Liver (tissue), 9 donors: ENCODE results near the gene LDB2. TPM values are rescaled to one million over a fixed set of nuclear protein-coding genes. Genes with fewer than 3 reads are reported as not detected.

Source experiments
- DNase-seq: peaks from one replicate; pipeline ENCODE4 v3.0.0-alpha.2; 2017; ENCODE audit warnings: low spot score
- H3K27ac ChIP-seq, 2 donors: one replicate each; pipeline ENCODE4 v1.7.0; 2013; ENCODE audit warnings: inconsistent platforms in 2 of 2, low read length in 2 of 2, control low read depth in 1 of 2, low read depth in 1 of 2, mild to moderate bottlenecking in 1 of 2
- H3K27me3 ChIP-seq, 4 donors: one replicate each; pipeline versions ENCODE4 v1.6.1 to v1.7.0; 2013; ENCODE audit warnings: low read length in 3 of 4, inconsistent platforms in 1 of 4, mild to moderate bottlenecking in 1 of 4, moderate library complexity in 1 of 4; ENCODE audit not compliant: control insufficient read depth in 4 of 4, insufficient read depth in 4 of 4
- H3K36me3 ChIP-seq, 4 donors: one replicate each; pipeline versions ENCODE4 v1.6.1 to v1.7.0; 2013; ENCODE audit warnings: low read length in 3 of 4, mild to moderate bottlenecking in 3 of 4, low read depth in 1 of 4, moderate library complexity in 1 of 4; ENCODE audit not compliant: control insufficient read depth in 4 of 4, insufficient read depth in 3 of 4
- H3K4me1 ChIP-seq, 4 donors: one replicate each; pipeline versions ENCODE4 v1.6.1 to v1.7.0; 2013; ENCODE audit warnings: low read length in 3 of 4, mild to moderate bottlenecking in 3 of 4, moderate library complexity in 1 of 4; ENCODE audit not compliant: control insufficient read depth in 4 of 4, insufficient read depth in 4 of 4
- H3K4me3 ChIP-seq, 3 donors: one replicate each; pipeline versions ENCODE4 v1.6.1 to v1.7.0; 2013; ENCODE audit warnings: low read length in 3 of 3, control low read depth in 1 of 3, low read depth in 1 of 3, mild to moderate bottlenecking in 1 of 3
- H3K9ac ChIP-seq, 2 donors: one replicate each; pipeline ENCODE4 v1.7.0; 2013; ENCODE audit warnings: low read length in 2 of 2, mild to moderate bottlenecking in 2 of 2, moderate library complexity in 2 of 2, control low read depth in 1 of 2, low read depth in 1 of 2
- H3K9me3 ChIP-seq, 4 donors: one replicate each; pipeline versions ENCODE4 v1.6.1 to v1.7.0; 2013; ENCODE audit warnings: low read length in 3 of 4; ENCODE audit not compliant: control insufficient read depth in 4 of 4
- CTCF ChIP-seq: fragments of 150-350 bp; IDR thresholded peaks from 2 replicates; pipeline ENCODE4 v1.5.1; 2017; ENCODE audit warnings: improper control_type of control experiment, low read depth, low read length; ENCODE audit not compliant: missing input control
- EGR1 ChIP-seq, 2 donors: IDR thresholded peaks; 2 replicates each; pipeline ENCODE4 v1.6.1; 2016 to 2018; ENCODE audit warnings: antibody characterized with exemption in 2 of 2, low read depth in 2 of 2
- FOXA1 ChIP-seq: IDR thresholded peaks from 2 replicates; pipeline ENCODE4 v1.6.1; 2016; ENCODE audit warnings: antibody characterized with exemption
- FOXA2 ChIP-seq: IDR thresholded peaks from 2 replicates; pipeline ENCODE4 v1.6.1; 2016; ENCODE audit warnings: antibody characterized with exemption
- GABPA ChIP-seq, 2 donors: IDR thresholded peaks in 1 of 2; conservative IDR thresholded peaks in 1 of 2; 2 replicates each; pipeline ENCODE4 v1.6.1; 2016; ENCODE audit warnings: antibody characterized with exemption in 2 of 2, mild to moderate bottlenecking in 1 of 2, moderate library complexity in 1 of 2
- HNF4A ChIP-seq, 2 donors: conservative IDR thresholded peaks; 2 replicates each; pipeline ENCODE4 v1.6.1; 2016; ENCODE audit warnings: antibody characterized with exemption in 2 of 2, mild to moderate bottlenecking in 2 of 2
- HNF4G ChIP-seq: IDR thresholded peaks from 2 replicates; pipeline ENCODE4 v1.6.1; 2016; ENCODE audit warnings: antibody characterized with exemption
- JUND ChIP-seq, 2 donors: IDR thresholded peaks; 2 replicates each; pipeline ENCODE4 v1.6.1; 2016; ENCODE audit warnings: antibody characterized with exemption in 2 of 2
- MAX ChIP-seq: IDR thresholded peaks from 2 replicates; pipeline ENCODE4 v1.6.1; 2016; ENCODE audit warnings: antibody characterized with exemption
- NR2F2 ChIP-seq: IDR thresholded peaks from 2 replicates; pipeline ENCODE4 v1.6.1; 2016; ENCODE audit warnings: antibody characterized with exemption
- RAD21 ChIP-seq, 2 donors: IDR thresholded peaks; 2 replicates each; pipeline ENCODE4 v1.6.1; 2016; ENCODE audit warnings: antibody characterized with exemption in 2 of 2, mild to moderate bottlenecking in 2 of 2
- RXRA ChIP-seq, 2 donors: IDR thresholded peaks; 2 replicates each; pipeline ENCODE4 v1.6.1; 2017 to 2018; ENCODE audit warnings: antibody characterized with exemption in 2 of 2, mild to moderate bottlenecking in 1 of 2
- SP1 ChIP-seq: IDR thresholded peaks from 2 replicates; pipeline ENCODE4 v1.6.1; 2018; ENCODE audit warnings: antibody characterized with exemption, mild to moderate bottlenecking
- TAF1 ChIP-seq: conservative IDR thresholded peaks from 2 replicates; pipeline ENCODE4 v1.6.1; 2016; ENCODE audit warnings: antibody characterized with exemption, mild to moderate bottlenecking
- YY1 ChIP-seq: IDR thresholded peaks from 2 replicates; pipeline ENCODE4 v1.6.1; 2016; ENCODE audit warnings: antibody characterized with exemption, mild to moderate bottlenecking
- WGBS: extraction: QIAGEN DNeasy Blood & Tissue Kit; methylation state at CpG from one replicate; pipeline ENCODE4 v1.1.7; 2013; 5-methylcytosine and 5-hydroxymethylcytosine counted together
- polyA plus RNA-seq, 2 donors: library from polyadenylated mRNA; stranded (reverse) in 1 of 2; unstranded in 1 of 2; fragments of 200-250 nt in 1 of 2; fragments of >200 nt in 1 of 2; fragmentation: Nextera tagmentation in 1 of 2; extraction: Ambion mirVana in 1 of 2; gene quantifications; one replicate each; pipeline versions ENCODE4 v1.2.1 to v1.2.3, GENCODE V29; 2013 to 2015
- total RNA-seq, 2 donors: library from RNA; depleted of rRNA; stranded (reverse); fragments of >200 nt; gene quantifications; one replicate each; pipeline ENCODE4 v1.2.3, GENCODE V29; 2014
- TF ChIP-seq, protein P1 (sequence below): IDR thresholded peaks from 2 replicates; pipeline ENCODE4 v1.6.1; 2016; ENCODE audit warnings: antibody characterized with exemption, mild to moderate bottlenecking
- TF ChIP-seq, protein P2 (sequence below): IDR thresholded peaks from 2 replicates; pipeline ENCODE4 v1.6.1; 2016; ENCODE audit warnings: antibody characterized with exemption
- donor health status: healthy.
- donor health status: healthy.
- donor health status: healthy.
- donor health status: healthy.
- donor health status: healthy.

Gene LDB2
- total and polyA plus RNA-seq, 4 donors: 7.4 to 31.9 (median 16.8) TPM

GRCh38 chr4:16684935-16685334, 213.5 kb downstream of the LDB2 start:
- WGBS: 86% methylated on average over 3 of the region's 3 CpGs
- H3K4me3 ChIP-seq: no peak overlapping the region
- H3K4me1 ChIP-seq: peaks cover 0 to 3% (median 0%) of the 10 kb centered on the region in 4 donors
- TF ChIP-seq MAX: no peak
- TF ChIP-seq FOXA1: no peak
- no peak for TF ChIP-seq HNF4A (conservative IDR thresholded peaks at IDR 0.05)
- no peak for TF ChIP-seq GABPA (IDR thresholded peaks at IDR 0.05 in 1 of 2, conservative IDR thresholded peaks at IDR 0.05 in 1 of 2)
- TF ChIP-seq RAD21 (IDR thresholded peaks at IDR 0.05): no peak
- no peak for TF ChIP-seq TAF1
- no peak for TF ChIP-seq EGR1 (IDR thresholded peaks at IDR 0.05; ENCODE audit: low read depth in 2 of 2)
- no peak for TF ChIP-seq JUND (IDR thresholded peaks at IDR 0.05)
- TF ChIP-seq, protein P1, sequence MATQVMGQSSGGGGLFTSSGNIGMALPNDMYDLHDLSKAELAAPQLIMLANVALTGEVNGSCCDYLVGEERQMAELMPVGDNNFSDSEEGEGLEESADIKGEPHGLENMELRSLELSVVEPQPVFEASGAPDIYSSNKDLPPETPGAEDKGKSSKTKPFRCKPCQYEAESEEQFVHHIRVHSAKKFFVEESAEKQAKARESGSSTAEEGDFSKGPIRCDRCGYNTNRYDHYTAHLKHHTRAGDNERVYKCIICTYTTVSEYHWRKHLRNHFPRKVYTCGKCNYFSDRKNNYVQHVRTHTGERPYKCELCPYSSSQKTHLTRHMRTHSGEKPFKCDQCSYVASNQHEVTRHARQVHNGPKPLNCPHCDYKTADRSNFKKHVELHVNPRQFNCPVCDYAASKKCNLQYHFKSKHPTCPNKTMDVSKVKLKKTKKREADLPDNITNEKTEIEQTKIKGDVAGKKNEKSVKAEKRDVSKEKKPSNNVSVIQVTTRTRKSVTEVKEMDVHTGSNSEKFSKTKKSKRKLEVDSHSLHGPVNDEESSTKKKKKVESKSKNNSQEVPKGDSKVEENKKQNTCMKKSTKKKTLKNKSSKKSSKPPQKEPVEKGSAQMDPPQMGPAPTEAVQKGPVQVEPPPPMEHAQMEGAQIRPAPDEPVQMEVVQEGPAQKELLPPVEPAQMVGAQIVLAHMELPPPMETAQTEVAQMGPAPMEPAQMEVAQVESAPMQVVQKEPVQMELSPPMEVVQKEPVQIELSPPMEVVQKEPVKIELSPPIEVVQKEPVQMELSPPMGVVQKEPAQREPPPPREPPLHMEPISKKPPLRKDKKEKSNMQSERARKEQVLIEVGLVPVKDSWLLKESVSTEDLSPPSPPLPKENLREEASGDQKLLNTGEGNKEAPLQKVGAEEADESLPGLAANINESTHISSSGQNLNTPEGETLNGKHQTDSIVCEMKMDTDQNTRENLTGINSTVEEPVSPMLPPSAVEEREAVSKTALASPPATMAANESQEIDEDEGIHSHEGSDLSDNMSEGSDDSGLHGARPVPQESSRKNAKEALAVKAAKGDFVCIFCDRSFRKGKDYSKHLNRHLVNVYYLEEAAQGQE: no peak
- no peak for TF ChIP-seq SP1
- TF ChIP-seq, protein P2, sequence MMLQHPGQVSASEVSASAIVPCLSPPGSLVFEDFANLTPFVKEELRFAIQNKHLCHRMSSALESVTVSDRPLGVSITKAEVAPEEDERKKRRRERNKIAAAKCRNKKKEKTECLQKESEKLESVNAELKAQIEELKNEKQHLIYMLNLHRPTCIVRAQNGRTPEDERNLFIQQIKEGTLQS: no peak
- TF ChIP-seq HNF4G: no peak
- TF ChIP-seq NR2F2: no peak
- TF ChIP-seq FOXA2: no peak
- no peak for TF ChIP-seq CTCF
- H3K27me3 ChIP-seq: no peaks in the 10 kb centered on the region
- H3K9ac ChIP-seq: no peak overlapping the region
- H3K9me3 ChIP-seq: no peaks in the 10 kb centered on the region
- DNase-seq: no peak
- no peak overlapping the region for H3K27ac ChIP-seq
- H3K36me3 ChIP-seq: no peaks in the 10 kb centered on the region

- no peak overlapping the region for H3K4me3 ChIP-seq
- H3K27me3 ChIP-seq: no peaks in the 10 kb centered on the region
- H3K36me3 ChIP-seq: no peaks in the 10 kb centered on the region
- TF ChIP-seq, protein P2: no peak
- no peak for TF ChIP-seq HNF4A (conservative IDR thresholded peaks at IDR 0.05)
- TF ChIP-seq FOXA1: no peak
- no peak for TF ChIP-seq FOXA2
- TF ChIP-seq YY1: no peak
- no peak for TF ChIP-seq RXRA (IDR thresholded peaks at IDR 0.05)
- no peak for TF ChIP-seq GABPA (IDR thresholded peaks at IDR 0.05 in 1 of 2, conservative IDR thresholded peaks at IDR 0.05 in 1 of 2)
- TF ChIP-seq, protein P1: no peak
- TF ChIP-seq JUND (IDR thresholded peaks at IDR 0.05): no peak
- TF ChIP-seq SP1: no peak
- H3K4me1 ChIP-seq: peaks cover 0 to 3% (median 0%) of the 10 kb centered on the region in 4 donors
- H3K27ac ChIP-seq: peak overlapping the region; percentile 47 to 50
- 56% methylated on average over 6 of the region's 6 CpGs for WGBS
- DNase-seq: no peak
- H3K9ac ChIP-seq: no peak overlapping the region
- no peaks in the 10 kb centered on the region for H3K9me3 ChIP-seq
These were observed 214.3 kb downstream of the LDB2 start for GRCh38 chr4:16684097-16684496.
